ENCODE results near the gene KDR. TPM values are rescaled to one million over a fixed set of nuclear protein-coding genes. Genes with fewer than 3 reads are reported as not detected.

The KDR gene
- total and polyA plus RNA-seq, 4 donors = 8.4 to 132 (median 32.5) TPM

GRCh38 chr4:55170462-55170861, 45.1 kb upstream of the KDR start:
- H3K9me3 ChIP-seq (ENCODE audit: control insufficient read depth in 4 of 4, insufficient read depth in 3 of 4, low read length in 3 of 4) = peaks cover 0 to 2% (median 0%) of the 10 kb centered on the region in 4 donors
- TF ChIP-seq CTCF (IDR thresholded peaks at IDR 0.05; ENCODE audit: control extremely low read depth, extremely low read depth) = no peak
- DNase-seq (no peak), ATAC-seq (ENCODE audit: insufficient read depth, low FRiP score) (no peak)
- H3K36me3 ChIP-seq (ENCODE audit: control insufficient read depth in 4 of 4, insufficient read depth in 4 of 4, low read length in 4 of 4) = no peaks in the 10 kb centered on the region
- no peak overlapping the region for H3K9ac ChIP-seq (ENCODE audit: insufficient read depth in 1 of 2, low read length in 2 of 2)
- H3K27ac ChIP-seq (ENCODE audit: low read depth in 1 of 2, low read length in 1 of 2) = no peak overlapping the region
- H3K4me1 ChIP-seq (ENCODE audit: control insufficient read depth in 5 of 5, insufficient read depth in 5 of 5, low read length in 5 of 5) = peaks cover 0 to 2% (median 0%) of the 10 kb centered on the region in 5 donors
- H3K4me3 ChIP-seq = no peak overlapping the region
- peaks cover 0 to 1% (median 0%) of the 10 kb centered on the region in 3 donors for H3K27me3 ChIP-seq (ENCODE audit: control insufficient read depth in 3 of 3, insufficient read depth in 3 of 3, low read length in 2 of 3)
- WGBS, 2 donors = 64 to 73% methylated on average over 6 of the region's 6 CpGs

GRCh38 chr4:55169352-55169961, 44.1 kb upstream of the KDR start:
- H3K4me3 ChIP-seq = no peak overlapping the region
- 37 to 50% methylated on average over 12 of the region's 12 CpGs for WGBS, 2 donors
- H3K9ac ChIP-seq (ENCODE audit: insufficient read depth in 1 of 2, low read length in 2 of 2) = no peak overlapping the region
- H3K27ac ChIP-seq (ENCODE audit: low read depth in 1 of 2, low read length in 1 of 2) = peak overlapping the region in 1 of 2 donors; percentile 10
- TF ChIP-seq CTCF (IDR thresholded peaks at IDR 0.05; ENCODE audit: control extremely low read depth, extremely low read depth) = no peak
- no peaks in the 10 kb centered on the region for H3K27me3 ChIP-seq (ENCODE audit: control insufficient read depth in 3 of 3, insufficient read depth in 3 of 3, low read length in 2 of 3)
- peak; percentile 42 to 68 (median 67) for DNase-seq
- no peak for ATAC-seq (ENCODE audit: insufficient read depth, low FRiP score)
- peaks cover 0 to 2% (median 0%) of the 10 kb centered on the region in 5 donors for H3K4me1 ChIP-seq (ENCODE audit: control insufficient read depth in 5 of 5, insufficient read depth in 5 of 5, low read length in 5 of 5)
- no peaks in the 10 kb centered on the region for H3K36me3 ChIP-seq (ENCODE audit: control insufficient read depth in 4 of 4, insufficient read depth in 4 of 4, low read length in 4 of 4)
- H3K9me3 ChIP-seq (ENCODE audit: control insufficient read depth in 4 of 4, insufficient read depth in 3 of 4, low read length in 3 of 4) = peaks cover 0 to 2% (median 0%) of the 10 kb centered on the region in 4 donors

GRCh38 chr4:55162396-55162795, 37.0 kb upstream of the KDR start:
- no peak for DNase-seq
- Histone ChIP-seq H3K9ac (ENCODE audit: insufficient read depth in 1 of 2, low read length in 2 of 2) (no peak overlapping the region), H3K27ac (ENCODE audit: low read depth in 1 of 2, low read length in 1 of 2) (no peak overlapping the region), H3K36me3 (ENCODE audit: control insufficient read depth in 4 of 4, insufficient read depth in 4 of 4, low read length in 4 of 4) (no peaks in the 10 kb centered on the region), H3K9me3 (ENCODE audit: control insufficient read depth in 4 of 4, insufficient read depth in 3 of 4, low read length in 3 of 4) (no peaks in the 10 kb centered on the region), H3K4me1 (ENCODE audit: control insufficient read depth in 5 of 5, insufficient read depth in 5 of 5, low read length in 5 of 5) (peaks cover 0 to 8% (median 0%) of the 10 kb centered on the region in 5 donors), H3K4me3 (no peak overlapping the region), H3K27me3 (ENCODE audit: control insufficient read depth in 3 of 3, insufficient read depth in 3 of 3, low read length in 2 of 3) (peaks cover 0 to 6% (median 0%) of the 10 kb centered on the region in 3 donors)
- WGBS, 2 donors = 91 to 93% methylated on average over 1 of the region's 1 CpG
- TF ChIP-seq CTCF (IDR thresholded peaks at IDR 0.05; ENCODE audit: control extremely low read depth, extremely low read depth) = no peak
- no peak for ATAC-seq (ENCODE audit: insufficient read depth, low FRiP score)
